ENCODE measurements around the gene DOC2B. TPM values are rescaled to one million over a fixed set of nuclear protein-coding genes. Genes with fewer than 3 reads are reported as not detected.

DOC2B gene
- total and polyA plus RNA-seq, 11 donors, result 1.7 to 13.0 (median 5.8) TPM

- H3K4me3 ChIP-seq, result no peak overlapping the region
- H3K27me3 ChIP-seq, result peaks cover 0 to 25% (median 0%) of the 10 kb centered on the region in 9 donors
- intact Hi-C loops (cut with DNase I), result no loop called here
- no peaks in the 10 kb centered on the region for H3K9me3 ChIP-seq
- 71 to 92% (median 89%) methylated on average over 7 to 21 of the region's 21 CpGs for WGBS, 4 donors
- H3K27ac ChIP-seq, result no peak overlapping the region
- no peak for DNase-seq
- no peaks in the 10 kb centered on the region for H3K36me3 ChIP-seq
- no peak for ATAC-seq
- H3K4me1 ChIP-seq, result peaks cover 0 to 12% (median 0%) of the 10 kb centered on the region in 12 donors
- TF ChIP-seq, protein P1, sequence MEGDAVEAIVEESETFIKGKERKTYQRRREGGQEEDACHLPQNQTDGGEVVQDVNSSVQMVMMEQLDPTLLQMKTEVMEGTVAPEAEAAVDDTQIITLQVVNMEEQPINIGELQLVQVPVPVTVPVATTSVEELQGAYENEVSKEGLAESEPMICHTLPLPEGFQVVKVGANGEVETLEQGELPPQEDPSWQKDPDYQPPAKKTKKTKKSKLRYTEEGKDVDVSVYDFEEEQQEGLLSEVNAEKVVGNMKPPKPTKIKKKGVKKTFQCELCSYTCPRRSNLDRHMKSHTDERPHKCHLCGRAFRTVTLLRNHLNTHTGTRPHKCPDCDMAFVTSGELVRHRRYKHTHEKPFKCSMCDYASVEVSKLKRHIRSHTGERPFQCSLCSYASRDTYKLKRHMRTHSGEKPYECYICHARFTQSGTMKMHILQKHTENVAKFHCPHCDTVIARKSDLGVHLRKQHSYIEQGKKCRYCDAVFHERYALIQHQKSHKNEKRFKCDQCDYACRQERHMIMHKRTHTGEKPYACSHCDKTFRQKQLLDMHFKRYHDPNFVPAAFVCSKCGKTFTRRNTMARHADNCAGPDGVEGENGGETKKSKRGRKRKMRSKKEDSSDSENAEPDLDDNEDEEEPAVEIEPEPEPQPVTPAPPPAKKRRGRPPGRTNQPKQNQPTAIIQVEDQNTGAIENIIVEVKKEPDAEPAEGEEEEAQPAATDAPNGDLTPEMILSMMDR (IDR thresholded peaks at IDR 0.05), result no peak
- no peak for TF ChIP-seq POLR2A (IDR thresholded peaks at IDR 0.05)
Measured at GRCh38 chr17:192666-193425, 11.4 kb upstream of the DOC2B start.

DNA sequence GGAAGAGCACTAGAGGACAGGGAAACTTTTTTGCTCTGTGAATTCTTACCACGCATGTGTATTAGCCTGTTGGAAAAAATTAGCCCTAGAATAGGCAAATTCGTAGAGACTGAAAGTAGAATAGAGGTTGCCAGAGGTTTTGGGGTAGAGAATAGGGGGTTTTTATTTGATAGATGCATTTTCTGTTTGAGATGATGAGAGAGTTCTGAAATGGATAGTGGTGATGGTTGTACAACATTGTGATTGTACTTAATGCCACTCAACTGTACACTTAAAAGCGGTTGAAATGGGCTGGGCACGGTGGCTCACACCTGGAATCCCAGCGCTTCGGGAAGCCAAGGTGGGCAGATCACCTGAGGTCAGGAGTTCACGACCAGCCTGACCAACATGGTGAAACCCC lies 8.0 kb upstream of the DOC2B start:
- Histone ChIP-seq H3K36me3 (no peaks in the 10 kb centered on the region), H3K9me3 (no peaks in the 10 kb centered on the region), H3K27ac (no peak overlapping the region), H3K4me1 (peaks cover 0 to 7% (median 0%) of the 10 kb centered on the region in 12 donors), H3K4me3 (no peak overlapping the region), H3K27me3 (peaks cover 0 to 11% (median 0%) of the 10 kb centered on the region in 9 donors)
- DNase-seq (no peak), ATAC-seq (no peak)
- 80 to 89% (median 87%) methylated on average over 7 of the region's 7 CpGs for WGBS, 4 donors
- intact Hi-C loops (cut with DNase I), result no loop called here
- TF ChIP-seq, protein P1 (IDR thresholded peaks at IDR 0.05), result no peak
- TF ChIP-seq POLR2A (IDR thresholded peaks at IDR 0.05), result no peak

GRCh38 chr17:187130-187529 lies 5.7 kb upstream of the DOC2B start:
- WGBS, 4 donors, result 59 to 72% (median 70%) methylated on average over 2 of the region's 2 CpGs
- DNase-seq, result peak in 1 of 5 donors; percentile 3
- ATAC-seq, result no peak
- no peaks in the 10 kb centered on the region for H3K9me3 ChIP-seq
- peaks cover 0 to 12% (median 3%) of the 10 kb centered on the region in 12 donors for H3K4me1 ChIP-seq
- H3K27ac ChIP-seq, result no peak overlapping the region
- peaks cover 0 to 17% (median 5%) of the 10 kb centered on the region in 9 donors for H3K27me3 ChIP-seq
- H3K4me3 ChIP-seq, result no peak overlapping the region
- intact Hi-C loops (cut with DNase I), result no loop called here
- TF ChIP-seq, protein P1 (IDR thresholded peaks at IDR 0.05), result no peak
- TF ChIP-seq POLR2A (IDR thresholded peaks at IDR 0.05), result no peak
- no peaks in the 10 kb centered on the region for H3K36me3 ChIP-seq

- peak in 1 of 5 donors; percentile 39 for DNase-seq
- H3K27ac ChIP-seq, result peak overlapping the region in 3 of 12 donors; percentile 33 to 65 (median 41)
Measured at GRCh38 chr17:185445-186138, 4.1 kb upstream of the DOC2B start.

More at GRCh38 chr17:185445-186138, 4.1 kb upstream of the DOC2B start:
- TF ChIP-seq, protein P1 (IDR thresholded peaks at IDR 0.05), result no peak
- TF ChIP-seq POLR2A (IDR thresholded peaks at IDR 0.05), result no peak
- Histone ChIP-seq H3K36me3 (no peaks in the 10 kb centered on the region), H3K4me1 (peaks cover 0 to 22% (median 8%) of the 10 kb centered on the region in 12 donors), H3K9me3 (no peaks in the 10 kb centered on the region), H3K27me3 (peaks cover 0 to 27% (median 17%) of the 10 kb centered on the region in 9 donors), H3K4me3 (no peak overlapping the region)
- ATAC-seq, result no peak
- intact Hi-C loops (cut with DNase I), result no loop called here
- WGBS, 4 donors, result 54 to 61% (median 54%) methylated on average over 11 to 14 of the region's 14 CpGs

All from heart left ventricle (tissue), 16 donors.